T47D (cell line): ENCODE results near the gene DOCK2.

Source experiments
- DNase-seq, 2 experiments: peaks; one replicate each; pipeline versions ENCODE4 v3.0.0 to v3.0.0-alpha.2; 2011 to 2012; ENCODE audit warnings: low read depth in 1 of 2, low spot score in 1 of 2
- JUND ChIP-seq: IDR thresholded peaks from 2 replicates; pipeline ENCODE4 v1.6.1; 2012; ENCODE audit warnings: low read depth
- in situ Hi-C: cut with HindIII; loops from 2 replicates; pipeline ENCODE4 v1.10.0; 2016; ENCODE audit warnings: low sequenced_read_pairs, low pct_unique_long_range_greater_than_20kb

Gene DOCK2

GRCh38 chr5:169668732-169669131 is 31.7 kb downstream of the DOCK2 start:
- in situ Hi-C loops: no loop called here
- no peak for DNase-seq
- TF ChIP-seq JUND: no peak

- no peak for DNase-seq
- in situ Hi-C loops: no loop called here
- TF ChIP-seq JUND: no peak
Measured at GRCh38 chr5:169670769-169671525, 33.9 kb downstream of the DOCK2 start.

GRCh38 chr5:169682026-169682425 is 45.0 kb downstream of the DOCK2 start:
- no peak for DNase-seq
- no peak for TF ChIP-seq JUND
- in situ Hi-C loops: no loop called here

GRCh38 chr5:169686137-169686536 is 49.1 kb downstream of the DOCK2 start:
- no peak for DNase-seq
- in situ Hi-C loops: no loop called here
- TF ChIP-seq JUND: no peak

- DNase-seq: no peak
- in situ Hi-C loops: no loop called here
- no peak for TF ChIP-seq JUND
Measured at GRCh38 chr5:169688106-169688505, 51.0 kb downstream of the DOCK2 start.

GRCh38 chr5:169691471-169691870 is 54.4 kb downstream of the DOCK2 start:
- in situ Hi-C loops: no loop called here
- no peak for DNase-seq
- TF ChIP-seq JUND: no peak

GRCh38 chr5:169694091-169694625 is 57.1 kb downstream of the DOCK2 start:
- in situ Hi-C loops: no loop called here
- no peak for DNase-seq
- no peak for TF ChIP-seq JUND

GRCh38 chr5:169695025-169695625 is 58.0 kb downstream of the DOCK2 start:
- in situ Hi-C loops: no loop called here
- DNase-seq: no peak
- no peak for TF ChIP-seq JUND

- in situ Hi-C loops: no loop called here
- TF ChIP-seq JUND: no peak
- DNase-seq: no peak
Measured at GRCh38 chr5:169695919-169696490, 58.9 kb downstream of the DOCK2 start.

GRCh38 chr5:169696621-169697510 is 59.8 kb downstream of the DOCK2 start:
- DNase-seq: no peak
- no peak for TF ChIP-seq JUND
- in situ Hi-C loops: no loop called here

GRCh38 chr5:169697511-169697890 is 60.4 kb downstream of the DOCK2 start:
- in situ Hi-C loops: no loop called here
- no peak for DNase-seq

GRCh38 chr5:169697976-169698375 is 60.9 kb downstream of the DOCK2 start:
- TF ChIP-seq JUND: no peak
- in situ Hi-C loops: no loop called here
- no peak for DNase-seq

More at GRCh38 chr5:169697511-169697890, 60.4 kb downstream of the DOCK2 start:
- no peak for TF ChIP-seq JUND
